H9 (cell line): ENCODE data around the gene FARP1. TPM values are rescaled to one million over a fixed set of nuclear protein-coding genes. Genes with fewer than 3 reads are reported as not detected.

ENCODE experiments used
- DNase-seq: peaks from one replicate; pipeline ENCODE4 v3.0.0-alpha.2; 2017
- H2AFZ ChIP-seq: one replicate; pipeline ENCODE4 v1.6.1; 2013; ENCODE audit warnings: mild to moderate bottlenecking, low read length, control low read depth, moderate library complexity
- H2AK5ac ChIP-seq: 2 replicates; pipeline ENCODE4 v1.6.1; 2013; ENCODE audit warnings: low read length, control low read depth, mixed read lengths; ENCODE audit not compliant: insufficient read length
- H2BK120ac ChIP-seq: one replicate; pipeline ENCODE4 v1.6.1; 2013; ENCODE audit warnings: low read depth, mild to moderate bottlenecking, low read length, control low read depth, inconsistent platforms; ENCODE audit not compliant: poor library complexity, severe bottlenecking
- H2BK12ac ChIP-seq: 2 replicates; pipeline ENCODE4 v1.6.1; 2013; ENCODE audit warnings: low read length, control low read depth, mixed read lengths, low read depth; ENCODE audit not compliant: insufficient read length
- H2BK15ac ChIP-seq: 2 replicates; pipeline ENCODE4 v1.6.1; 2013; ENCODE audit warnings: low read depth, low read length, control low read depth
- H2BK20ac ChIP-seq: one replicate; pipeline ENCODE4 v1.6.1; 2013; ENCODE audit warnings: low read depth, mild to moderate bottlenecking, low read length, control low read depth, inconsistent platforms; ENCODE audit not compliant: poor library complexity, severe bottlenecking
- H2BK5ac ChIP-seq: 2 replicates; pipeline ENCODE4 v1.6.1; 2013; ENCODE audit warnings: low read length, control low read depth, mixed read lengths; ENCODE audit not compliant: insufficient read length
- H3K14ac ChIP-seq: 2 replicates; pipeline ENCODE4 v1.6.1; 2013; ENCODE audit warnings: low read length, control low read depth; ENCODE audit not compliant: insufficient read depth
- H3K18ac ChIP-seq: 2 replicates; pipeline ENCODE4 v1.6.1; 2013; ENCODE audit warnings: low read depth, mild to moderate bottlenecking, mixed read lengths, low read length, control low read depth; ENCODE audit not compliant: insufficient read length
- H3K23ac ChIP-seq: 2 replicates; pipeline ENCODE4 v1.6.1; 2013; ENCODE audit warnings: low read length, control low read depth, mixed read lengths, low read depth; ENCODE audit not compliant: insufficient read length
- H3K23me2 ChIP-seq: 2 replicates; pipeline ENCODE4 v1.6.1; 2013; ENCODE audit warnings: low read depth, mild to moderate bottlenecking, mixed read lengths, low read length, control low read depth; ENCODE audit not compliant: insufficient read length, poor library complexity, severe bottlenecking
- H3K27ac ChIP-seq: 2 replicates; pipeline ENCODE4 v1.5.1; 2013; ENCODE audit warnings: low read length, control low read depth, mixed read lengths, low read depth; ENCODE audit not compliant: insufficient read length
- H3K27me3 ChIP-seq: 2 replicates; pipeline ENCODE4 v1.6.1; 2013; ENCODE audit warnings: low read length, control low read depth, inconsistent platforms; ENCODE audit not compliant: insufficient read depth
- H3K4ac ChIP-seq: 2 replicates; pipeline ENCODE4 v1.6.1; 2013; ENCODE audit warnings: low read depth, mild to moderate bottlenecking, control low read depth, inconsistent platforms, low read length, moderate library complexity
- H3K4me1 ChIP-seq: 2 replicates; pipeline ENCODE4 v1.6.1; 2013; ENCODE audit warnings: low read length, control low read depth, inconsistent platforms; ENCODE audit not compliant: insufficient read depth
- H3K4me2 ChIP-seq: 2 replicates; pipeline ENCODE4 v1.6.1; 2013; ENCODE audit warnings: low read length, control low read depth, mixed read lengths; ENCODE audit not compliant: insufficient read length, insufficient read depth
- H3K56ac ChIP-seq: 2 replicates; pipeline ENCODE4 v1.6.1; 2013; ENCODE audit warnings: low read depth, mild to moderate bottlenecking, mixed read lengths, low read length, control low read depth; ENCODE audit not compliant: insufficient read length
- H3K79me1 ChIP-seq: 2 replicates; pipeline ENCODE4 v1.6.1; 2013; ENCODE audit warnings: low read depth, mild to moderate bottlenecking, moderate library complexity, low read length, control low read depth, inconsistent platforms; ENCODE audit not compliant: insufficient read depth, poor library complexity, severe bottlenecking
- H3K79me2 ChIP-seq: 2 replicates; pipeline ENCODE4 v1.6.1; 2013; ENCODE audit warnings: low read length, control low read depth, inconsistent platforms; ENCODE audit not compliant: insufficient read depth
- H3K9ac ChIP-seq: 2 replicates; pipeline ENCODE4 v1.6.1; 2013; ENCODE audit warnings: low read length, control low read depth, mixed read lengths; ENCODE audit not compliant: insufficient read length; ENCODE audit errors: extremely low read depth
- H3K9me3 ChIP-seq: one replicate; pipeline ENCODE4 v1.6.1; 2013; ENCODE audit warnings: low read depth, low read length, inconsistent platforms; ENCODE audit not compliant: control insufficient read depth
- H3T11ph ChIP-seq: one replicate; pipeline ENCODE4 v1.6.1; 2013; ENCODE audit warnings: mild to moderate bottlenecking, low read length, control low read depth, inconsistent platforms
- H4K20me1 ChIP-seq: one replicate; pipeline ENCODE4 v1.6.1; 2013; ENCODE audit not compliant: control insufficient read depth, insufficient read length, insufficient read depth
- H4K5ac ChIP-seq: 2 replicates; pipeline ENCODE4 v1.6.1; 2013; ENCODE audit warnings: low read depth, mild to moderate bottlenecking, mixed read lengths, low read length, control low read depth; ENCODE audit not compliant: insufficient read length
- H4K8ac ChIP-seq: replicated peaks from 2 replicates; pipeline ENCODE4 v1.6.1; 2013; ENCODE audit warnings: low read length, control low read depth, mixed read lengths, low read depth; ENCODE audit not compliant: insufficient read length
- H4K91ac ChIP-seq: 2 replicates; pipeline ENCODE4 v1.6.1; 2013; ENCODE audit warnings: low read depth, mild to moderate bottlenecking, moderate library complexity, mixed read lengths, low read length, control low read depth; ENCODE audit not compliant: insufficient read length
- H3K27ac Mint-ChIP-seq, 3 experiments: 2 replicates in 2 of 3; 3 replicates in 1 of 3; pipeline ENCODE4 v1.8.0; 2020 to 2021; ENCODE audit warnings: mixed read lengths in 3 of 3, mild to moderate bottlenecking in 1 of 3, moderate library complexity in 1 of 3
- H3K27me3 Mint-ChIP-seq: 2 replicates; pipeline ENCODE4 v1.8.0; 2021; ENCODE audit warnings: low read depth, mild to moderate bottlenecking, moderate library complexity, mixed read lengths
- H3K36me3 Mint-ChIP-seq, 3 experiments: 2 replicates in 2 of 3; 3 replicates in 1 of 3; pipeline ENCODE4 v1.8.0; 2020 to 2021; ENCODE audit warnings: low read depth in 3 of 3, mixed read lengths in 3 of 3; ENCODE audit not compliant: insufficient read depth in 1 of 3
- H3K4me1 Mint-ChIP-seq, 2 experiments: 2 replicates each; pipeline ENCODE4 v1.8.0; 2020; ENCODE audit warnings: mixed read lengths in 2 of 2
- H3K4me3 Mint-ChIP-seq, 2 experiments: 2 replicates in 1 of 2; 3 replicates in 1 of 2; pipeline ENCODE4 v1.8.0; 2020 to 2021; ENCODE audit warnings: mild to moderate bottlenecking in 2 of 2, mixed read lengths in 2 of 2, moderate library complexity in 1 of 2
- H3K9me3 Mint-ChIP-seq, 2 experiments: 2 replicates in 1 of 2; 3 replicates in 1 of 2; pipeline ENCODE4 v1.8.0; 2020; ENCODE audit warnings: mild to moderate bottlenecking in 2 of 2, mixed read lengths in 2 of 2, moderate library complexity in 1 of 2
- CTCF ChIP-seq: fragments of 200-600 bp; sonication (generic); conservative IDR thresholded peaks from 3 replicates; pipeline ENCODE4 v1.8.0; 2021; ENCODE audit warnings: antibody characterized with exemption, mild to moderate bottlenecking
- WGBS: extraction: QIAGEN DNeasy Blood & Tissue Kit; methylation state at CpG from one replicate; pipeline ENCODE4 v1.1.7; 2013; ENCODE audit warnings: missing lambda C conversion rate, low lambda C conversion rate, mixed read lengths; ENCODE audit not compliant: insufficient read length; ENCODE audit errors: extremely low coverage; 5-methylcytosine and 5-hydroxymethylcytosine counted together
- total RNA-seq: library from RNA; stranded (reverse); gene quantifications from 2 replicates; pipeline ENCODE4 v1.2.1, GENCODE V29; 2021

Gene FARP1
- total RNA-seq, 1 experiment from 2014 or later = 95.9 TPM

DNA sequence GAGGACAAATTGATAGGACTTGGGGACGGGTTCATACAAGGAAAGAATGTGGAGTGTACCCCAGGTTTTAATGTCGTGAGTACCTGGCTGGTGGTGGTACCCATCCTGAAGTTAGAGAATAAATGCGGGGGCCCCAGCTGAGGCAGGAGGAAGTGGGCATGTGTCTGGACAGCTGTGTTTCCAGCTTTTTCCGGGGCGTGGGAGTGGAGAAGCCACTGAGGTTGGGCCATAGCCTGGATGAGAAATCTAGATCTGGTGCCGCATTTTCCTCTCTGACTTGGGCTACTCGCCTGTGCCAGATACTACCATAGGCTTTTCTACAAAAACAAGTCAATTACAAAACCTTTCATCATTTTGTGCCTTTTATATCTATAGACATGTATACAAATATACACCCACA lies 286.6 kb downstream of the FARP1 start:
- WGBS = no CpG with 5 or more reads among the region's 7 CpGs
- H3K4me3 Mint-ChIP-seq = no peak overlapping the region

More for the DNA sequence above, 286.6 kb downstream of the FARP1 start:
- no peaks in the 10 kb centered on the region for H3K23me2 ChIP-seq
- Mint-ChIP-seq H3K27ac (no peak overlapping the region), H3K9me3 (no peaks in the 10 kb centered on the region), H3K27me3 (no peaks in the 10 kb centered on the region), H3K36me3 (peaks cover 0 to 36% (median 21%) of the 10 kb centered on the region in 3 experiments; a peak in 6 of 7 replicates), H3K4me1 (peaks cover 2 to 5% of the 10 kb centered on the region in 2 experiments; a peak in 2 of 4 replicates)
- no peak overlapping the region for H3K4ac ChIP-seq
- no peak overlapping the region for H2AK5ac ChIP-seq
- H2BK15ac ChIP-seq = no peak overlapping the region
- no peak overlapping the region for H2BK12ac ChIP-seq
- no peak overlapping the region for H3K18ac ChIP-seq
- H2BK20ac ChIP-seq = no peak overlapping the region
- no peaks in the 10 kb centered on the region for H3K79me2 ChIP-seq
- no peak overlapping the region for H3K14ac ChIP-seq
- no peak for DNase-seq
- H2BK120ac ChIP-seq = no peak overlapping the region
- no peak overlapping the region for H3K27ac ChIP-seq
- no peaks in the 10 kb centered on the region for H3K9me3 ChIP-seq
- H4K8ac ChIP-seq = no peak overlapping the region
- no peaks in the 10 kb centered on the region for H3K27me3 ChIP-seq
- H3T11ph ChIP-seq = no peak overlapping the region
- H3K4me1 ChIP-seq = no peaks in the 10 kb centered on the region
- H3K23ac ChIP-seq = no peak overlapping the region
- no peak overlapping the region for H2BK5ac ChIP-seq
- H4K91ac ChIP-seq = no peak overlapping the region
- no peaks in the 10 kb centered on the region for H3K79me1 ChIP-seq
- H4K20me1 ChIP-seq = no peaks in the 10 kb centered on the region
- H3K4me2 ChIP-seq = no peak overlapping the region
- TF ChIP-seq CTCF = no peak
- H3K56ac ChIP-seq = no peak overlapping the region
- H2AFZ ChIP-seq = no peak overlapping the region
- H4K5ac ChIP-seq = no peak overlapping the region
- H3K9ac ChIP-seq = no peak overlapping the region
